ENCODE measurements around the gene ATP1B3. TPM values are rescaled to one million over a fixed set of nuclear protein-coding genes. Genes with fewer than 3 reads are reported as not detected.
"Not testable (repeated sequence)": the region's sequence is repeated elsewhere in the genome, so short reads cannot be mapped to it uniquely, and the experiment has no call there.

ATP1B3 gene
- polyA plus RNA-seq, 1 experiment, result 59.7 TPM

DNA sequence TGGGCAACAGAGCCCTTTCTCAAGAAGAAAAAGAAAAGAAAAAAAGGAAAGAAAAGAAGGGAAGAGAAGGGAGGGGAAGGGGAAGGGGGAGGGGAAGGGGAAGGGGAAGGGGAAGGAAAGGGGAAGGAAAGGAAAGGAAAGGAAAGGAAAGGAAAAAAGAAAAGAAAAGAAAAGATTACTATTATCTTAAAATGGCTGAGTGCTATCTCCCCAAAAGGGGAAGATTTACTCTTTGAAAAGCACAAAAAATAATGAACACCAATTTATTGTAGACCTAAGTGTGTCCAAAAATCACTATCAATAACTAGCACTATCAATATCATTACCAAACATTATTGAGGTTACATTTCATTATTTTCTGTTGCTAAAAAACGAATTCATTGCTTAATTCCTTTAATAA, 89.0 kb downstream of the ATP1B3 start:
- CTCF ChIA-PET, result interaction anchor here (0.6 kb wide), 1 partner anchor 388 kb away, joined by 3 read pairs; no protein-coding TSS in a partner anchor
- no peak for DNase-seq (ENCODE audit: low read depth)
- Histone ChIP-seq H3K36me3 (ENCODE audit: control insufficient read depth, insufficient read depth, low read length) (no peaks in the 10 kb centered on the region; the same call in 1 of the 2 replicates), H3K27me3 (ENCODE audit: control insufficient read depth, insufficient read depth, low read length) (no peaks in the 10 kb centered on the region), H3K4me3 (ENCODE audit: low read depth, low read length) (no peak overlapping the region)
- TF ChIP-seq, protein P1, sequence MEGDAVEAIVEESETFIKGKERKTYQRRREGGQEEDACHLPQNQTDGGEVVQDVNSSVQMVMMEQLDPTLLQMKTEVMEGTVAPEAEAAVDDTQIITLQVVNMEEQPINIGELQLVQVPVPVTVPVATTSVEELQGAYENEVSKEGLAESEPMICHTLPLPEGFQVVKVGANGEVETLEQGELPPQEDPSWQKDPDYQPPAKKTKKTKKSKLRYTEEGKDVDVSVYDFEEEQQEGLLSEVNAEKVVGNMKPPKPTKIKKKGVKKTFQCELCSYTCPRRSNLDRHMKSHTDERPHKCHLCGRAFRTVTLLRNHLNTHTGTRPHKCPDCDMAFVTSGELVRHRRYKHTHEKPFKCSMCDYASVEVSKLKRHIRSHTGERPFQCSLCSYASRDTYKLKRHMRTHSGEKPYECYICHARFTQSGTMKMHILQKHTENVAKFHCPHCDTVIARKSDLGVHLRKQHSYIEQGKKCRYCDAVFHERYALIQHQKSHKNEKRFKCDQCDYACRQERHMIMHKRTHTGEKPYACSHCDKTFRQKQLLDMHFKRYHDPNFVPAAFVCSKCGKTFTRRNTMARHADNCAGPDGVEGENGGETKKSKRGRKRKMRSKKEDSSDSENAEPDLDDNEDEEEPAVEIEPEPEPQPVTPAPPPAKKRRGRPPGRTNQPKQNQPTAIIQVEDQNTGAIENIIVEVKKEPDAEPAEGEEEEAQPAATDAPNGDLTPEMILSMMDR (IDR thresholded peaks at IDR 0.05; ENCODE audit: insufficient read depth, low read depth, low read length), result no peak
- POLR2A ChIA-PET, result no interaction called here

DNA sequence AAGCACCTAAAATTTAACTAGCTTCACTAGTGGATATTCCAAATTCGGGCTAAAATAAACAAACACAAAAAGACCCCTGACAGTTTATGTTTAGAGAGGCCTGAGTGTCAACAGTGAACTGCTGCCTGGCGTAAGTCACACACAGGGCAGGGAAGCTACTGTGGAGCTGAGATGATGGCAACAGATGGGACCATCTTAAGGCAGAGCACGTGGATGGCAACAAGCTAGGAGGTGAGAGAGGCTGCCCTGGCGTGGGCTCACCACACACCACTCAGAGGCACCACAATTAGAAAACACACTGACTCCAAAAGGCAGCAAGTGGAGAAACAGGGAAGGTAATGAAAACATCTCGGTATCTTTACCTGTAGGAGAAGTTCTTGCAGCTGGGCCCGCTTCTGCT, 93.3 kb downstream of the ATP1B3 start:
- POLR2A ChIA-PET, result no interaction called here
- TF ChIP-seq, protein P1 (IDR thresholded peaks at IDR 0.05; ENCODE audit: insufficient read depth, low read depth, low read length), result no peak
- no peak overlapping the region for H3K4me3 ChIP-seq (ENCODE audit: low read depth, low read length)
- no peaks in the 10 kb centered on the region for H3K36me3 ChIP-seq (ENCODE audit: control insufficient read depth, insufficient read depth, low read length)
- DNase-seq (ENCODE audit: low read depth), result no peak
- H3K27me3 ChIP-seq (ENCODE audit: control insufficient read depth, insufficient read depth, low read length), result no peaks in the 10 kb centered on the region
- CTCF ChIA-PET, result no interaction called here

DNA sequence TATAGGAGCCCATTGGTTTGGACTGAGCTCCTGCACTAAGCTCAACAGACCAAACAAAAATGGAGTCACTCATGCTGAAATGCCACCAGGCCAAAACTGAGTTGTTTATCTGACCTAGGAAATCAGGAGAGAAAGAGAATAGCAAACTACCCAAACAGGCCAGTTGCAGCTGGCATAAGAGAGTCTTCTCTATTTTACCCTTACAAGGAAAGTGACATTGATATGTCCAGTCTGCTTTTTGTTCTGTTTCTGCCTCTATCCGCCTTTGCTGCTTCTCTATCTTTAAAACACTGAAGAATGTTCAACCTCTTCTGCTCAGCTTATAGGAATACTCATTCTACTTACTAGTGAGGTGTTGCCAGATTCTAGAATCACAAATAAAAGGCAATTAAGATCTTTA, 95.1 kb downstream of the ATP1B3 start:
- H3K36me3 ChIP-seq (ENCODE audit: control insufficient read depth, insufficient read depth, low read length), result no peaks in the 10 kb centered on the region
- no peak for DNase-seq (ENCODE audit: low read depth)
- no peak overlapping the region for H3K4me3 ChIP-seq (ENCODE audit: low read depth, low read length)
- ChIA-PET CTCF (interaction anchor here (2.8 kb wide), 1 partner anchor 9 kb away, joined by 20 read pairs; no protein-coding TSS in a partner anchor), POLR2A (no interaction called here)
- H3K27me3 ChIP-seq (ENCODE audit: control insufficient read depth, insufficient read depth, low read length), result no peaks in the 10 kb centered on the region
- TF ChIP-seq, protein P1 (IDR thresholded peaks at IDR 0.05; ENCODE audit: insufficient read depth, low read depth, low read length), result no peak

DNA sequence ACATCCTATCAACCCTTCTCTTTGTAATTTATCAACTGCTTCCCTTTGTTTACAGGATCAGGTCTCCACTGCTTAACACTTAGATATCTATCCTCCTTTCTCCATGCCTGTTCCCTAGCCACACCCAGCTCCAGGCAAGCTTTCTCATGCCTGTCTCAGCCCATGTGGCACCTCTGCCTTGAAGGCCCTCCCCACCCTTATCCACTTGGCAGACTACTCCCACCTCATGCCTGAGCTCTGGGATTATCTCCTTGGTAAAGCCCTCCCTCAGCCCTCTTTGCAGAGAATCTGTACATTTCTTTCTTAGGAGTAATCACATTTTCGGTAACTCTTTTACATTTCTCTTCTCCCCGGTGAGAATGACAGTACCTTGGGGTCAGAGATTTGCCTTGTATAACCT, 96.0 kb downstream of the ATP1B3 start:
- CTCF ChIA-PET, result interaction anchor here (2.8 kb wide), 1 partner anchor 10 kb away, joined by 20 read pairs; no protein-coding TSS in a partner anchor
- TF ChIP-seq, protein P1 (IDR thresholded peaks at IDR 0.05; ENCODE audit: insufficient read depth, low read depth, low read length), result no peak
- no peak overlapping the region for H3K4me3 ChIP-seq (ENCODE audit: low read depth, low read length)

DNA sequence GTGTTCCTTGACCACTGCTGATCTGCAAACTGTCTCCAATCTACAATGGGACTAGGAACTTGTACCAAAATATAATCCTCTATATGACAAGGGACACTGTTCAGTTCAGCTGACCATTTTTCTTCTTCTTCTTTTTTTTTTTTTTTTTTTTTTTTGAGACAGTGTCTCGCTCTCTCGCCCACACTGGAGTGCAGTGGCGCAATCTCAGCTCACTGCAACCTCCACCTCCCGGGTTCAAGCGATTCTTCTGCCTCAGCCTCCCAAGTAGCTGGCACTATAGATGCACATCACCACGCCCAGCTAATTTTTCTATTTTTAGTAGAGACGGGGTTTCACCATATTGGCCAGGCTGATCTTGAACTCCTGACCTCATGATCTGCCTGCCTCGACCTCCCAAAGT, 98.3 kb downstream of the ATP1B3 start:
- H3K36me3 ChIP-seq (ENCODE audit: control insufficient read depth, insufficient read depth, low read length); POLR2A ChIA-PET; H3K4me3 ChIP-seq (ENCODE audit: low read depth, low read length); DNase-seq (ENCODE audit: low read depth); H3K27me3 ChIP-seq (ENCODE audit: control insufficient read depth, insufficient read depth, low read length): not testable (repeated sequence)
- CTCF ChIA-PET, result interaction anchor here (0.8 kb wide), 1 partner anchor 12 kb away, joined by 3 read pairs; no protein-coding TSS in a partner anchor

More for the DNA sequence above, 96.0 kb downstream of the ATP1B3 start:
- DNase-seq (ENCODE audit: low read depth), result no peak
- no peaks in the 10 kb centered on the region for H3K27me3 ChIP-seq (ENCODE audit: control insufficient read depth, insufficient read depth, low read length)
- POLR2A ChIA-PET, result no interaction called here
- no peaks in the 10 kb centered on the region for H3K36me3 ChIP-seq (ENCODE audit: control insufficient read depth, insufficient read depth, low read length)

Small RNA genes within 50 kb of the gene (small RNA-seq; reads per million reads assigned to genes)
- not detected for gene HMGN2P25 (ENCODE audit: insufficient read length, low read depth, low replicate concordance)
- gene RNU6-509P (ENCODE audit: insufficient read length, low read depth, low replicate concordance), result not detected

Other genes with a start within 250 kb of the ATP1B3 start
- gene RNF7, start 138.3 kb upstream of the ATP1B3 start, polyA plus RNA-seq (2011; rRNA removed), result 74.4 and 99.6 TPM in 2 replicates
- not detected in 2 replicates for gene GRK7, start 113.2 kb upstream of the ATP1B3 start, polyA plus RNA-seq (2011; rRNA removed)